Ishikawa (cell line): ENCODE data around the gene AGTR1.

Source experiments
- CEBPB ChIP-seq: IDR thresholded peaks from 2 replicates; pipeline ENCODE4 v1.6.1; 2012
- CREB1 ChIP-seq: IDR thresholded peaks from 2 replicates; pipeline ENCODE4 v1.6.1; 2012; ENCODE audit warnings: low read depth
- EGR1 ChIP-seq: IDR thresholded peaks from 2 replicates; pipeline ENCODE4 v1.6.1; 2012
- EP300 ChIP-seq: IDR thresholded peaks from 2 replicates; pipeline ENCODE4 v1.6.1; 2012; ENCODE audit warnings: borderline replicate concordance
- FOXM1 ChIP-seq: IDR thresholded peaks from 2 replicates; pipeline ENCODE4 v1.6.1; 2012; ENCODE audit warnings: low read depth, borderline replicate concordance
- MAX ChIP-seq: IDR thresholded peaks from 2 replicates; pipeline ENCODE4 v1.6.1; 2012
- NFIC ChIP-seq: IDR thresholded peaks from 2 replicates; pipeline ENCODE4 v1.6.1; 2012
- RAD21 ChIP-seq: IDR thresholded peaks from 2 replicates; pipeline ENCODE4 v1.6.1; 2012; ENCODE audit warnings: low read depth
- REST ChIP-seq: IDR thresholded peaks from 2 replicates; pipeline ENCODE4 v1.6.1; 2012; ENCODE audit warnings: low read depth, mild to moderate bottlenecking
- TAF1 ChIP-seq: IDR thresholded peaks from 2 replicates; pipeline ENCODE4 v1.6.1; 2012; ENCODE audit warnings: low read depth, mild to moderate bottlenecking
- TCF12 ChIP-seq: IDR thresholded peaks from 2 replicates; pipeline ENCODE4 v1.6.1; 2012; ENCODE audit warnings: low read depth
- TEAD4 ChIP-seq: IDR thresholded peaks from 2 replicates; pipeline ENCODE4 v1.6.1; 2012
- USF1 ChIP-seq: IDR thresholded peaks from 2 replicates; pipeline ENCODE4 v1.6.1; 2012
- YY1 ChIP-seq: IDR thresholded peaks from 2 replicates; pipeline ENCODE4 v1.6.1; 2012; ENCODE audit warnings: low read depth
- ZBTB7A ChIP-seq: IDR thresholded peaks from 2 replicates; pipeline ENCODE4 v1.6.1; 2012; ENCODE audit warnings: low read depth

AGTR1 gene

GRCh38 chr3:148723631-148724030, 25.9 kb downstream of the AGTR1 start:
- TF ChIP-seq RAD21 (no peak), EGR1 (no peak), REST (no peak), USF1 (no peak), TAF1 (no peak), TCF12 (no peak), EP300 (no peak), MAX (no peak), YY1 (no peak), CREB1 (no peak), ZBTB7A (no peak), NFIC (no peak)

GRCh38 chr3:148727231-148727630, 29.5 kb downstream of the AGTR1 start:
- TF ChIP-seq RAD21 = peak; percentile 76
- no peak for TF ChIP-seq YY1

GRCh38 chr3:148728753-148729152, 31.1 kb downstream of the AGTR1 start:
- no peak for TF ChIP-seq NFIC
- no peak for TF ChIP-seq TAF1
- no peak for TF ChIP-seq MAX
- TF ChIP-seq RAD21 = no peak
- no peak for TF ChIP-seq TEAD4
- no peak for TF ChIP-seq EGR1
- no peak for TF ChIP-seq YY1

- TF ChIP-seq FOXM1 = no peak
- no peak for TF ChIP-seq EP300
- no peak for TF ChIP-seq YY1
- no peak for TF ChIP-seq REST
- TF ChIP-seq TCF12 = no peak
Measured at GRCh38 chr3:148729476-148730055, 31.9 kb downstream of the AGTR1 start.

- TF ChIP-seq REST (no peak), EP300 (no peak), ZBTB7A (no peak), CREB1 (no peak), CEBPB (no peak), TEAD4 (no peak), YY1 (no peak), NFIC (no peak)
Measured at GRCh38 chr3:148730676-148731075, 33.0 kb downstream of the AGTR1 start.

- TF ChIP-seq USF1 (no peak), EP300 (no peak), ZBTB7A (no peak), FOXM1 (no peak), RAD21 (no peak), CEBPB (no peak), TCF12 (no peak), REST (peak; percentile 62; the same call in 1 of the 2 replicates), TAF1 (no peak), CREB1 (no peak), YY1 (no peak), EGR1 (no peak), NFIC (peak; percentile 38; the same call in 1 of the 2 replicates), TEAD4 (0 out of 2 replicates have a peak, but pooled peaks have one; percentile 24), MAX (no peak)
Measured at GRCh38 chr3:148735597-148735996, 37.9 kb downstream of the AGTR1 start.
